ENCODE results near the gene MIEF1. TPM values are rescaled to one million over a fixed set of nuclear protein-coding genes. Genes with fewer than 3 reads are reported as not detected.
A peak's percentile ranks its signal among the peaks of the same experiment; 100 is the strongest.

Gene MIEF1
- total and polyA plus RNA-seq, 4 donors = 7.1 to 28.9 (median 17.4) TPM

GRCh38 chr22:39469326-39469680, 32.8 kb upstream of the MIEF1 start:
- no peaks in the 10 kb centered on the region for H3K27me3 ChIP-seq (ENCODE audit: control insufficient read depth in 3 of 3, insufficient read depth in 3 of 3, low read length in 2 of 3)
- DNase-seq (no peak), ATAC-seq (ENCODE audit: insufficient read depth, low FRiP score) (no peak)
- H3K9ac ChIP-seq (ENCODE audit: insufficient read depth in 1 of 2, low read length in 2 of 2) = no peak overlapping the region
- peaks cover 0 to 50% (median 36%) of the 10 kb centered on the region in 5 donors for H3K4me1 ChIP-seq (ENCODE audit: control insufficient read depth in 5 of 5, insufficient read depth in 5 of 5, low read length in 5 of 5)
- no peak overlapping the region for H3K4me3 ChIP-seq
- TF ChIP-seq CTCF (IDR thresholded peaks at IDR 0.05; ENCODE audit: control extremely low read depth, extremely low read depth) = no peak
- H3K36me3 ChIP-seq (ENCODE audit: control insufficient read depth in 4 of 4, insufficient read depth in 4 of 4, low read length in 4 of 4) = no peaks in the 10 kb centered on the region
- WGBS, 2 donors = 71 to 85% methylated on average over 6 of the region's 6 CpGs
- H3K9me3 ChIP-seq (ENCODE audit: control insufficient read depth in 4 of 4, insufficient read depth in 3 of 4, low read length in 3 of 4) = no peaks in the 10 kb centered on the region
- H3K27ac ChIP-seq (ENCODE audit: low read depth in 1 of 2, low read length in 1 of 2) = peak overlapping the region in 1 of 2 donors; percentile 57

GRCh38 chr22:39469681-39470450, 32.2 kb upstream of the MIEF1 start:
- no peak for TF ChIP-seq CTCF (IDR thresholded peaks at IDR 0.05; ENCODE audit: control extremely low read depth, extremely low read depth)
- Histone ChIP-seq H3K4me1 (ENCODE audit: control insufficient read depth in 5 of 5, insufficient read depth in 5 of 5, low read length in 5 of 5) (peaks cover 0 to 55% (median 36%) of the 10 kb centered on the region in 5 donors), H3K36me3 (ENCODE audit: control insufficient read depth in 4 of 4, insufficient read depth in 4 of 4, low read length in 4 of 4) (no peaks in the 10 kb centered on the region), H3K9me3 (ENCODE audit: control insufficient read depth in 4 of 4, insufficient read depth in 3 of 4, low read length in 3 of 4) (no peaks in the 10 kb centered on the region), H3K4me3 (no peak overlapping the region), H3K27ac (ENCODE audit: low read depth in 1 of 2, low read length in 1 of 2) (peak overlapping the region in 1 of 2 donors; percentile 57), H3K9ac (ENCODE audit: insufficient read depth in 1 of 2, low read length in 2 of 2) (peak overlapping the region in 1 of 2 donors; percentile 19), H3K27me3 (ENCODE audit: control insufficient read depth in 3 of 3, insufficient read depth in 3 of 3, low read length in 2 of 3) (no peaks in the 10 kb centered on the region)
- no peak for ATAC-seq (ENCODE audit: insufficient read depth, low FRiP score)
- DNase-seq = no peak
- WGBS, 2 donors = 62 to 68% methylated on average over 24 to 26 of the region's 26 CpGs

- H3K9ac ChIP-seq (ENCODE audit: insufficient read depth in 1 of 2, low read length in 2 of 2) = peak overlapping the region in 1 of 2 donors; percentile 42
- H3K27me3 ChIP-seq (ENCODE audit: control insufficient read depth in 3 of 3, insufficient read depth in 3 of 3, low read length in 2 of 3) = no peaks in the 10 kb centered on the region
- ATAC-seq (ENCODE audit: insufficient read depth, low FRiP score) = no peak
- H3K27ac ChIP-seq (ENCODE audit: low read depth in 1 of 2, low read length in 1 of 2) = peak overlapping the region; percentile 43 to 56
- TF ChIP-seq CTCF (IDR thresholded peaks at IDR 0.05; ENCODE audit: control extremely low read depth, extremely low read depth) = no peak
- H3K4me3 ChIP-seq = no peak overlapping the region
- peaks cover 0 to 63% (median 36%) of the 10 kb centered on the region in 5 donors for H3K4me1 ChIP-seq (ENCODE audit: control insufficient read depth in 5 of 5, insufficient read depth in 5 of 5, low read length in 5 of 5)
- 70 to 81% methylated on average over 16 of the region's 16 CpGs for WGBS, 2 donors
- no peaks in the 10 kb centered on the region for H3K36me3 ChIP-seq (ENCODE audit: control insufficient read depth in 4 of 4, insufficient read depth in 4 of 4, low read length in 4 of 4)
- no peak for DNase-seq
- H3K9me3 ChIP-seq (ENCODE audit: control insufficient read depth in 4 of 4, insufficient read depth in 3 of 4, low read length in 3 of 4) = no peaks in the 10 kb centered on the region
Measured at GRCh38 chr22:39470451-39471291, 31.4 kb upstream of the MIEF1 start.
